ENCODE measurements around the gene FKBP8. TPM values are rescaled to one million over a fixed set of nuclear protein-coding genes. Genes with fewer than 3 reads are reported as not detected.

The FKBP8 gene
- total RNA-seq, 1 donor from 2014 or later: 246 TPM

DNA sequence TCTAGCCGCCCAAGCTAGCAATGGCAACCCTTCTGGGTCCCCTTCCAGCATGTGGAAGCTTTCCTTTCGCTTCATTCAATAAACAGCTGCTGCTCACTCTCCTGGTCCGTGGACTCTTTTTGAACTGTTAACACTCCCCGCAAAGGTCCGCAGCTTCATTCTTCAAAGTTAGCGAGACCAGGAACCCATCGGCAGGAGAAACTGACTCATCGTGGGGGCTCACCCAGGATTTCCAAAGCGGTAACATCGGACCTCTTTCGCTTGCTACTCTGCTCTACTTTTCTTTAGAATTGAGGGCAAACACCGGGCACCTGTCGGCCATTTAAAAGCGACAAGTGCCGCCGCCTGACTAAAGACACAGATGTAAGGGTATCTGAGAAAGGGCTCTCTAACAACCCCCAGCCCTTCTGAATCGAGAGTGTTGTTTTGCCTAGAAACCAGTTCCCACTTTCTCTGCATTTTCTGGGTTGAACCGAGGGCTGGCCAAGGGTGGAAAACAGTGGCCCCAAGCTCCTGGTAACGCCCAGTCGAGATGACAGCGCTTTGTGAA, 34.1 kb upstream of the FKBP8 start:
- Histone ChIP-seq H3K9me3 (ENCODE audit: insufficient read depth, low read depth, low read length) (no peaks in the 10 kb centered on the region), H3K4me2 (ENCODE audit: low read length) (no peak overlapping the region), H3K4me3 (ENCODE audit: insufficient read depth, low read depth, low read length) (no peak overlapping the region), H3K27me3 (ENCODE audit: insufficient read depth, low read length) (no peaks in the 10 kb centered on the region), H4K20me1 (ENCODE audit: insufficient read depth, low read length) (peaks cover 50% of the 10 kb centered on the region), H3K27ac (ENCODE audit: low read depth, low read length) (no peak overlapping the region), H2AFZ (ENCODE audit: low read depth, low read length) (no peak overlapping the region), H3K4me1 (ENCODE audit: insufficient read depth, low read length) (peaks cover 12% of the 10 kb centered on the region), H3K36me3 (ENCODE audit: insufficient read depth, low read length) (peaks cover 27% of the 10 kb centered on the region), H3K9ac (ENCODE audit: low read length) (no peak overlapping the region), H3K79me2 (ENCODE audit: insufficient read depth, low read length) (peaks cover 28% of the 10 kb centered on the region)
- DNase-seq (ENCODE audit: low read depth): no peak
- H3K9me3 Mint-ChIP-seq (ENCODE audit: unreplicated experiment): no peaks in the 10 kb centered on the region
- no peak overlapping the region for H3K4me3 Mint-ChIP-seq (ENCODE audit: unreplicated experiment)
- H3K27me3 Mint-ChIP-seq (ENCODE audit: low read depth, unreplicated experiment): no peaks in the 10 kb centered on the region
- no peak overlapping the region for H3K27ac Mint-ChIP-seq (ENCODE audit: unreplicated experiment)
- peaks cover 25% of the 10 kb centered on the region for H3K36me3 Mint-ChIP-seq (ENCODE audit: low read depth, unreplicated experiment)
- peaks cover 12% of the 10 kb centered on the region for H3K4me1 Mint-ChIP-seq (ENCODE audit: low read depth, unreplicated experiment)
- FAIRE-seq: no peak
- no peak for TF ChIP-seq CTCF (IDR thresholded peaks at IDR 0.05; ENCODE audit: insufficient read depth, low read depth, low read length)
- no peak for TF ChIP-seq EZH2 (IDR thresholded peaks at IDR 0.05; ENCODE audit: insufficient read depth, low read length)

- Histone ChIP-seq H3K79me2 (ENCODE audit: insufficient read depth, low read length) (peaks cover 36% of the 10 kb centered on the region), H4K20me1 (ENCODE audit: insufficient read depth, low read length) (peaks cover 55% of the 10 kb centered on the region), H3K27me3 (ENCODE audit: insufficient read depth, low read length) (no peaks in the 10 kb centered on the region), H3K4me1 (ENCODE audit: insufficient read depth, low read length) (peaks cover 13% of the 10 kb centered on the region), H3K9ac (ENCODE audit: low read length) (no peak overlapping the region), H3K36me3 (ENCODE audit: insufficient read depth, low read length) (peaks cover 27% of the 10 kb centered on the region), H3K27ac (ENCODE audit: low read depth, low read length) (no peak overlapping the region), H3K4me2 (ENCODE audit: low read length) (no peak overlapping the region), H3K9me3 (ENCODE audit: insufficient read depth, low read depth, low read length) (no peaks in the 10 kb centered on the region), H2AFZ (ENCODE audit: low read depth, low read length) (no peak overlapping the region), H3K4me3 (ENCODE audit: insufficient read depth, low read depth, low read length) (no peak overlapping the region)
- Mint-ChIP-seq H3K36me3 (ENCODE audit: low read depth, unreplicated experiment) (peaks cover 26% of the 10 kb centered on the region), H3K4me3 (ENCODE audit: unreplicated experiment) (no peak overlapping the region), H3K4me1 (ENCODE audit: low read depth, unreplicated experiment) (peaks cover 13% of the 10 kb centered on the region), H3K9me3 (ENCODE audit: unreplicated experiment) (no peaks in the 10 kb centered on the region), H3K27me3 (ENCODE audit: low read depth, unreplicated experiment) (no peaks in the 10 kb centered on the region), H3K27ac (ENCODE audit: unreplicated experiment) (no peak overlapping the region)
- no peak for TF ChIP-seq CTCF (IDR thresholded peaks at IDR 0.05; ENCODE audit: insufficient read depth, low read depth, low read length)
- no peak for TF ChIP-seq EZH2 (IDR thresholded peaks at IDR 0.05; ENCODE audit: insufficient read depth, low read length)
- DNase-seq (ENCODE audit: low read depth): no peak
- no peak for FAIRE-seq
These were observed 33.0 kb upstream of the FKBP8 start for GRCh38 chr19:18576383-18576782.

DNA sequence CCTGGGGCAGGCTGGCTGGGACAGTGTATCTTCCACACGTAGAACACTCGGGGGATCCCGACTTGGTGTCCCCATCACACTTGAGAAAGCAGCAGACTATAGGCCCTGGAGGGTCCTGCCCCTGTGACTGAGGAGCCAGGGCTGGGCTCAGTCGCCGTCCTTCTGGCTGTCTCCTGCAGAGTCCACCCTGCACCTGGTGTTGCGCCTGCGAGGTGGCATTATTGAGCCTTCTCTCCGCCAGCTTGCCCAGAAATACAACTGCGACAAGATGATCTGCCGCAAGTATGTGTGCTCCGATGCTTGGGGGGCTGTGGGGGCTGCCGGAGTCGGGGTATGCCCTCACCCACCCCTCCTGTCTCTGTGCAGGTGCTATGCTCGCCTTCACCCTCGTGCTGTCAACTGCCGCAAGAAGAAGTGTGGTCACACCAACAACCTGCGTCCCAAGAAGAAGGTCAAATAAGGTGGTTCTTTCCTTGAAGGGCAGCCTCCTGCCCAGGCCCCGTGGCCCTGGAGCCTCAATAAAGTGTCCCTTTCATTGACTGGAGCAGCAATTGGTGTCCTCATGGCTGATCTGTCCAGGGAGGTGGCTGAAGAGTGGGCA, 31.4 kb upstream of the FKBP8 start:
- no peaks in the 10 kb centered on the region for H3K9me3 Mint-ChIP-seq (ENCODE audit: unreplicated experiment)
- peak overlapping the region; percentile 57 for H3K4me3 Mint-ChIP-seq (ENCODE audit: unreplicated experiment)
- Histone ChIP-seq H3K4me3 (ENCODE audit: insufficient read depth, low read depth, low read length) (no peak overlapping the region), H2AFZ (ENCODE audit: low read depth, low read length) (no peak overlapping the region), H3K9ac (ENCODE audit: low read length) (no peak overlapping the region), H3K9me3 (ENCODE audit: insufficient read depth, low read depth, low read length) (no peaks in the 10 kb centered on the region), H3K4me2 (ENCODE audit: low read length) (no peak overlapping the region), H4K20me1 (ENCODE audit: insufficient read depth, low read length) (peaks cover 55% of the 10 kb centered on the region), H3K27ac (ENCODE audit: low read depth, low read length) (no peak overlapping the region), H3K4me1 (ENCODE audit: insufficient read depth, low read length) (peaks cover 19% of the 10 kb centered on the region), H3K27me3 (ENCODE audit: insufficient read depth, low read length) (no peaks in the 10 kb centered on the region), H3K36me3 (ENCODE audit: insufficient read depth, low read length) (peaks cover 27% of the 10 kb centered on the region), H3K79me2 (ENCODE audit: insufficient read depth, low read length) (peaks cover 36% of the 10 kb centered on the region)
- FAIRE-seq: no peak
- no peak for DNase-seq (ENCODE audit: low read depth)
- H3K4me1 Mint-ChIP-seq (ENCODE audit: low read depth, unreplicated experiment): peaks cover 13% of the 10 kb centered on the region
- H3K27me3 Mint-ChIP-seq (ENCODE audit: low read depth, unreplicated experiment): no peaks in the 10 kb centered on the region
- peaks cover 28% of the 10 kb centered on the region for H3K36me3 Mint-ChIP-seq (ENCODE audit: low read depth, unreplicated experiment)
- H3K27ac Mint-ChIP-seq (ENCODE audit: unreplicated experiment): peak overlapping the region; percentile 78
- TF ChIP-seq EZH2 (IDR thresholded peaks at IDR 0.05; ENCODE audit: insufficient read depth, low read length) (no peak), CTCF (IDR thresholded peaks at IDR 0.05; ENCODE audit: insufficient read depth, low read depth, low read length) (no peak)
